Naive thymus-derived CD8-positive, alpha-beta T cell (primary cell): Measurements from ENCODE around the gene SLC25A51. TPM values are rescaled to one million over a fixed set of nuclear protein-coding genes. Genes with fewer than 3 reads are reported as not detected.

Experiments used
- ATAC-seq, 2 donors: fragments of 150-1000 bp; cut with Tn5 transposase in 1 of 2; sonication (Bioruptor Pico), chemical (Tn5 transposase) in 1 of 2; 1 replicate in 1 of 2; 2 replicates in 1 of 2; pipeline ENCODE4 v1.10.0; 2021; ENCODE audit warnings: mild to moderate bottlenecking in 2 of 2, moderate library complexity in 2 of 2
- POLR2A ChIA-PET: fragments of 350-600 bp; sonication (Branson Sonifier 250); formaldehyde crosslinking; loops from one replicate; lab custom pipeline; 2021; ENCODE audit warnings: antibody characterized with exemption; lab: Charles Lee
- DNase-seq, 10 donors: peaks; one replicate each; pipeline versions ENCODE4 v3.0.0 to v3.0.0-alpha.2; 2020 to 2022
- H3K27ac Mint-ChIP-seq, 10 donors: one replicate each; pipeline ENCODE4 v1.8.0; 2020 to 2022; ENCODE audit warnings: mild to moderate bottlenecking in 10 of 10, mixed read lengths in 10 of 10, moderate library complexity in 4 of 10, inconsistent platforms in 1 of 10
- H3K27me3 Mint-ChIP-seq, 5 donors: one replicate each; pipeline ENCODE4 v1.8.0; 2021 to 2022; ENCODE audit warnings: mixed read lengths in 5 of 5
- H3K36me3 Mint-ChIP-seq, 3 donors: one replicate each; pipeline ENCODE4 v1.8.0; 2020 to 2022; ENCODE audit warnings: mixed read lengths in 3 of 3, mild to moderate bottlenecking in 2 of 3, inconsistent platforms in 1 of 3
- H3K4me1 Mint-ChIP-seq, 4 donors: one replicate each; pipeline ENCODE4 v1.8.0; 2021 to 2022; ENCODE audit warnings: mixed read lengths in 4 of 4
- H3K4me3 Mint-ChIP-seq, 10 donors: one replicate each; pipeline ENCODE4 v1.8.0; 2020 to 2022; ENCODE audit warnings: mild to moderate bottlenecking in 10 of 10, mixed read lengths in 10 of 10, moderate library complexity in 6 of 10, inconsistent platforms in 1 of 10
- H3K9me3 Mint-ChIP-seq, 9 donors: one replicate each; pipeline ENCODE4 v1.8.0; 2020 to 2022; ENCODE audit warnings: mixed read lengths in 9 of 9, mild to moderate bottlenecking in 3 of 9, inconsistent platforms in 1 of 9, moderate library complexity in 1 of 9
- polyA plus RNA-seq, 3 donors: library from polyadenylated mRNA; unstranded; fragments of 300-500 nt; fragmentation: Illumina TruSeq; gene quantifications; one replicate each; pipeline ENCODE4 v1.2.3, GENCODE V29; 2021
- total RNA-seq, 8 experiments: library from RNA in 2 of 8; stranded (reverse) in 2 of 8; gene quantifications; one replicate each; pipeline ENCODE4 v1.2.3 and lab custom pipeline; 2021 to 2026

SLC25A51 gene
- total and polyA plus RNA-seq, 5 experiments from 2014 or later, result 8.9 to 35.1 (median 12.4) TPM

DNA sequence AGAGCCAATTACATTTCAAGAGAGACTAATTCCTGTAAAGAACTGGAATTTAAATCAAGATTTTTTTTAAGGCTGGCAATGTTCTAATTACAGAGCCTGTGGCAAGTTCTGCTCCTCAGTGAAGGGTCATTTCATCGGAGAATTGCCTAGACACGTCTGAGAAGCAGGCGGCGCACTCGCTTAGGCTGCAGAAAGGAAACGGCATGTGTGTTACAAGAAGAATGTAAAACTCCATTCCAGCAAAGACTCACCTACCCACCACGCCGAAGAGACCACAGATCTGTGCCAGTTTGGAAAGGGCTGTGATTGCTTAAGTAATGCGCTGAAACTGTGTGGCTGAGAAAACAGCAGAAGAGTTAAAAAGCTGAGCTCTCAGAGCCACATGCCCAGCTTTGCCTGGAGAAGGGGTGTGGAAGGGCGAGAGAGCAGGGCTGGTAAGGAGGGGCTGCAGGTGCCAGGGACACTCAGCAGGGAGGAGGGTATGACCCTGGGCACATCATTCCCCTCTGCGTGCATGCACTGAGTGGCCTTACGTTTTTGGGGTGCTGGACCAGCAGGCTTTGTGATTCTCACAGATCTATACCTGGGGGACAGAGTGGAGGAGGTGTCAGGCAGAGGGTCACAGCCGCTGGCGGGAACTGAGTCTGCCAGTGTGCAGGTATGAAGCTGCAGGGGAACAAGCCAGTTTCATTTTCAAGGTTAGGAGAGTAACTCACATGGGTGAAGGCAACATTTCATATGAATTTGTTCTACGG, 17.8 kb upstream of the SLC25A51 start:
- Mint-ChIP-seq H3K36me3 (no peaks in the 10 kb centered on the region), H3K27me3 (no peaks in the 10 kb centered on the region), H3K9me3 (no peaks in the 10 kb centered on the region), H3K4me1 (no peaks in the 10 kb centered on the region), H3K27ac (peak overlapping the region in 1 of 10 donors; percentile 23), H3K4me3 (no peak overlapping the region)
- DNase-seq (peak in 1 of 10 donors; percentile 38), ATAC-seq (no peak)
- POLR2A ChIA-PET, result no interaction called here

DNA sequence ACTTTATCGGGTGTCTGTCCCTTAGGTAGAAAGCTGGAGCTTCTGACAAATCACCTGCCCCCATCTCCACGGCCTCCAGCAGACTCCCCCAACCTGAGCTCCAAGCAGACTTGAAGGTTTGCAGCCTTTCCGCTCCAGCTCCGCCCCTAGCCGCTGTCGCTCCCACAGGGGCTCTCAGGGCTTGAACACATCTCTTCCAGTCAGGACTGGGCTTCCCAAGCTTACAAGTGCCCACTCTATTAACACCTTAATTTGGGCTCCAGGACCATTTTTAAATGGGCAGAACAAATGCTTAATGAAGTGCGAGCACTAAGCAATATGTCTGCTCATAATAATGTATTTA, 17.2 kb upstream of the SLC25A51 start:
- Mint-ChIP-seq H3K9me3 (no peaks in the 10 kb centered on the region), H3K27me3 (no peaks in the 10 kb centered on the region), H3K4me3 (no peak overlapping the region), H3K4me1 (no peaks in the 10 kb centered on the region), H3K27ac (no peak overlapping the region), H3K36me3 (no peaks in the 10 kb centered on the region)
- POLR2A ChIA-PET, result no interaction called here
- DNase-seq, result no peak
- ATAC-seq, result no peak

DNA sequence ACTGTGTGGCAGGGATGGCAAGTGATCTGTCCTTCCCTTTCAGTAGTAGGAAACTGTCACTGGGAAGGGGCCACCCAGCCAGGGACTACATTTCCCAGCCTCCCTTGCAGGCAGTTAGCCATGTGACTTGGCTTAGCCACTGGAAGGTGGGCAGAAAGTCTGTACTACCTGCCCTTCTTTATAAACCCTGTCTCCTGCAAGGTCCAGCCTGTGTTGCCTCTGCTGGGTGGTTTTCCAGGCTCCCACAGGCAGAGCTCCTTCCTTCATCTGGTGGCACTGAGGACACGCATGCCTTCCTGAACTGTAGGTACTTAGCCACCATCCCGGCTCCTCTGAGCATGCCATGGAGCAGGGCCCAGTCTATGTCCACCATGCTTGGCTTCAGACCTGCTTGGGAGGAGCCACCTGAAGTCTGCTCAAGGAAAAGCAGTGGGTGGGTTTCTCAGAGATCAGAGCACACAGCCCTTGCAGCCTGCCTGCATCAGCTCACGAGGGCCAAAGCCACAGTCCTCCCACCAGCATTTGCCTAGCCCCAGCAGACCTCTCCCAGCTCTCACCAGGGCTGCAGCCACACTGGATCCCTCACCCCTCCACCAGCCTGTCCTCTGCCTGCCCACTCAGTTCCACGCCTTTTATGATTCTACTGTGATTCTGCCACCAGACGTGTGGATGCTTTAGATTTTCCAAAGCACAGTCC, 16.7 kb upstream of the SLC25A51 start:
- peak overlapping the region in 2 of 10 donors; percentile 15 to 50 for H3K27ac Mint-ChIP-seq
- DNase-seq (peak in 1 of 10 donors; percentile 30), ATAC-seq (peak in 1 of 2 donors; percentile 38)
- no peaks in the 10 kb centered on the region for H3K27me3 Mint-ChIP-seq
- H3K4me3 Mint-ChIP-seq, result no peak overlapping the region
- H3K36me3 Mint-ChIP-seq, result no peaks in the 10 kb centered on the region
- POLR2A ChIA-PET, result no interaction called here
- no peaks in the 10 kb centered on the region for H3K9me3 Mint-ChIP-seq
- H3K4me1 Mint-ChIP-seq, result no peaks in the 10 kb centered on the region

DNA sequence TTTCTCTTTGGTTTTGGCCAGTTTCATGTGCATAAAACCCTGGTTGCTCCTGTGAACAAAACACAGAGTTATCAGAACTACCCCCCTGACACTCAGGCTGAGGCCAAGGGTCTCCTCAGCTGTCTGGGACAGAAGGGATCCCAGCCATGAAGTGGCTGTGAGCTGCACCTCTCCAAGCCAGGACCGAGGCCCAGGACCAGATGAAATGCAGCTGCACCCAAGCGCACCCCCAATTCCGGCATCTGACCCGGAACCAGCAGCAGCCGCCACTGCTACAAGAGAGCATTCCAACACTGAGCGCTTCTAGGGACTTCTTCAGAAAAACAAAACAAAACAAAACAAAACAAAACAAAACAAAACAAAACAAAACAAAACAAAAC, 16.0 kb upstream of the SLC25A51 start:
- ATAC-seq (no peak), DNase-seq (no peak)
- H3K27me3 Mint-ChIP-seq, result no peaks in the 10 kb centered on the region
- H3K4me3 Mint-ChIP-seq, result no peak overlapping the region
- no peaks in the 10 kb centered on the region for H3K9me3 Mint-ChIP-seq
- H3K27ac Mint-ChIP-seq, result peak overlapping the region in 1 of 10 donors; percentile 33
- POLR2A ChIA-PET, result no interaction called here
- no peaks in the 10 kb centered on the region for H3K4me1 Mint-ChIP-seq
- H3K36me3 Mint-ChIP-seq, result no peaks in the 10 kb centered on the region

DNA sequence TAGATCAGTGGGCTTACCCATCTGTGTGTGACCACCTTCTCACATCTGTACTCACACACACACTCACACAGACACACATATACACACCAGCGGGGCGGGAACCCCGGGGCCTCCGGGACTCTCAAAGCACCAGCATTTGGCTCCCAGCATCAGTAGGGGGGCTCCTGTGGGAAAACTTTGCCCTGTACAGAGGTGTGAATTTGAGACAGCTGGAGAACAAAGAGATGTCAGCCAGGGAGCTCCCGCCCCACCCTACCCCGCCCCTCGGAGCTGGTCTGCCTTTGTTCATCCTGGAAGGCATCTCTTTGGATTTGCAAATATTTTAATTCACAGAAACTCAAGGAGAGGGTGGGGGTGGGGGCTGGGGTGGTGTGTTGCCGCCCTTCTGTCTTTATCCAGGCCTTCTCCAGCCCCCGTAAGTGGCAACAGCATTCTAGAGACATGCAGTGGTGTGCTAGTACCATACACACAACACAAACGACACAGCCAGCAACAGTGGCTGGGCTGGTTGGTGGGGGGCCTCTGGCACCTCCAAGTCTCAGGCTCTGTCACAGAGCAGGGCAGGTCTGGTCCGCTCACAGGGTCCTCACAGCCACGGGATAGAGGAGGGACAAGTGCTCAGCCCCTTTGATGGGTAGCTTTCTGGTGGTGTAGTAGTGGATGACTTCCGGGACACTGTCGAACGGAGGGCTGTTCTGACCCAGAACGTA, 15.5 kb upstream of the SLC25A51 start:
- ATAC-seq (no peak), DNase-seq (no peak)
- Mint-ChIP-seq H3K4me1 (no peaks in the 10 kb centered on the region), H3K9me3 (no peaks in the 10 kb centered on the region), H3K27me3 (no peaks in the 10 kb centered on the region), H3K36me3 (no peaks in the 10 kb centered on the region), H3K4me3 (no peak overlapping the region), H3K27ac (no peak overlapping the region)
- POLR2A ChIA-PET, result no interaction called here

DNA sequence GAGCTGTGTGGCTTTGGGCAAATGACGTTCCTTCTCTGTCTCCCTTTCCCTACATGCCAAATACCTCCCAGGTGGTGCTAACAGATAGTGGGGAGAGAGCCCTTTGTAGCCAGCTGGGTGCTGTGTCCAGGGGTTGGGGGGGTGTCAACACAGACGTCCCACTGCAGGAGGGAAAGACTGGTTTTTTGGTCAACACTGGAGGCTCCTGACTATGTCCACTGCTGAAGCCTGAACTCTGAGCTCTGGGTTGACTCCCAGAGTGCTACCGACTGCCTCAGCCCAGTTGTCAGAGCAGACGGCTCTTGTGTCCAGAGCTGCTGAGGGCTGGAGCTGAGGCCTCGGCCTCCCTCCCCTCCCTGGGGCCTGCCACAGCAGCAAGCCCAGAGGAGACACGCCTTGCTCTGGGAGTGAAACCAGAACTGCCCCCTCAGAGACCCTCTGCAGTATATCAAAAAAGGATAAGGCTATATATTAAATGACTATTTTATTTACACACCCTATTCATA, 14.8 kb upstream of the SLC25A51 start:
- Mint-ChIP-seq H3K27me3 (no peaks in the 10 kb centered on the region), H3K9me3 (no peaks in the 10 kb centered on the region), H3K4me3 (no peak overlapping the region), H3K27ac (no peak overlapping the region), H3K36me3 (no peaks in the 10 kb centered on the region), H3K4me1 (no peaks in the 10 kb centered on the region)
- ATAC-seq (no peak), DNase-seq (no peak)
- POLR2A ChIA-PET, result interaction anchor here (0.8 kb wide), 1 partner anchor 14 kb away, joined by 3 read pairs; no protein-coding TSS in a partner anchor

DNA sequence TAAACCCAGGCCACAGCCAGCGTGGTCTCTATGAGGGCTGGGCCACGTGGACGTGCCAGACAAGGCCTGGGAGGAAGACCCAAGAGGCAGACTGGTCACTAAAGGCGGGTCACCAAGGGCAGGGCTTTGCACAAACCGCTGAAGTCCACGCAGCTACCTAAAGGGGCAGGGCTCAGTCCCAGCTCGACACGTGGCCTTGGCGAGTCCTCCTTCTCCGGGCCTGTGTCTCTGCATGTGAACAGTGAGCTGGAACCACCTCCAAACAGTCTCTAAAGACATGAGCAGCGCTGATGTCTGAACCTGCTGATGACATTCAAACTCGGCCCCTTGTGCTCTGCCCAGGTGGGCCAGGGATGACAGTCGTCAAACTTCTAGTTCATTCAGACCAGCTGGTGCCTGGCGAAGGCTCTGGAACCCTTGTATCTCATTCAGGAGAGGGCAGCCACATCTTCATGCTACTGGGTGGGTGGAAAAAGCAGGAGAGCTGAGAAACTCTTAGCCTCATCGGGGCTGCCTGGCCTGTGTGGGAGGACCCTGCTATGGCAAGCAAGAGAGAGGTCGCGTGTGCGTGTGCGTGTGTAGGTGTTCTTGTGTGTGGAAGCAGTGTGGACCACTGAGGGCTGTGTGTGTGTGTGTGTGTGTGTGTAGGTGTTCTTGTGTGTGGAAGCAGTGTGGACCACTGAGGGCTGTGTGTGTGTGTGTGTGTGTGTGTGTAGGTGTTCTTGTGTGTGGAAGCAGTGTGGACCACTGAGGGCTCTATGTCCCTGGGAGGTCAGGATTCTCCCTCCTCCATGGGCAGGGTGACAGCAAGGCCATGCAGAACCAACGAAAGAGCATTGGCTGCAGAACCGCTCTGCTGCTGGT, 14.1 kb upstream of the SLC25A51 start:
- ATAC-seq (no peak), DNase-seq (no peak)
- POLR2A ChIA-PET, result interaction anchor here (0.8 kb wide), 1 partner anchor 13 kb away, joined by 3 read pairs; no protein-coding TSS in a partner anchor
- Mint-ChIP-seq H3K9me3 (no peaks in the 10 kb centered on the region), H3K27ac (peak overlapping the region in 1 of 10 donors; percentile 51), H3K27me3 (peaks cover 0 to 2% (median 0%) of the 10 kb centered on the region in 5 donors), H3K4me3 (no peak overlapping the region), H3K4me1 (peaks cover 0 to 3% (median 0%) of the 10 kb centered on the region in 4 donors), H3K36me3 (no peaks in the 10 kb centered on the region)

DNA sequence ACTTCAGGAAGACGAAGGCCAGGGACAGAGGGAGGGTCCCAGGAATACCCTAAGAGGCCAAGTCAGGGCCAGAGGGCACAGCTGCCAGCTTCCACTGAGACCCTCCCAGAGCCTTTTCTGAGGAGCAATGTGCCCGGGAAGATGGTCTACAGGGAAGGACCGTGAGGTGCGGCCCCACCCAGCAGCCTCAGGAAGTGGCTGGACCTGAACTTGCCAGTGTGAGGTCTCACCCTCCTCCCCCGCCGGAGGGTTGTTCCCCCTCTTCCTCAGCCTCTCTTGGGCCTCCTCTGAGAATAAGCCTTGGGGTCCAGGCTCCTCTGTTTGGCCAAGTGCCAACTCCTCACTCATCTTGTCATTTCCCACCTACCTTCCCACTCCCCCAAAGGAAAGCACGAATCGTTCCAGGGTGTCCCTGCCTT, 13.4 kb upstream of the SLC25A51 start:
- H3K4me1 Mint-ChIP-seq, result peaks cover 0 to 3% (median 0%) of the 10 kb centered on the region in 4 donors
- H3K27ac Mint-ChIP-seq, result peak overlapping the region in 1 of 10 donors; percentile 51
- POLR2A ChIA-PET, result interaction anchor here (0.7 kb wide), 1 partner anchor 13 kb away, joined by 3 read pairs; no protein-coding TSS in a partner anchor
- H3K36me3 Mint-ChIP-seq, result no peaks in the 10 kb centered on the region
- no peak overlapping the region for H3K4me3 Mint-ChIP-seq
- ATAC-seq, result no peak
- DNase-seq, result no peak
- no peaks in the 10 kb centered on the region for H3K9me3 Mint-ChIP-seq
- H3K27me3 Mint-ChIP-seq, result peaks cover 0 to 2% (median 0%) of the 10 kb centered on the region in 5 donors

DNA sequence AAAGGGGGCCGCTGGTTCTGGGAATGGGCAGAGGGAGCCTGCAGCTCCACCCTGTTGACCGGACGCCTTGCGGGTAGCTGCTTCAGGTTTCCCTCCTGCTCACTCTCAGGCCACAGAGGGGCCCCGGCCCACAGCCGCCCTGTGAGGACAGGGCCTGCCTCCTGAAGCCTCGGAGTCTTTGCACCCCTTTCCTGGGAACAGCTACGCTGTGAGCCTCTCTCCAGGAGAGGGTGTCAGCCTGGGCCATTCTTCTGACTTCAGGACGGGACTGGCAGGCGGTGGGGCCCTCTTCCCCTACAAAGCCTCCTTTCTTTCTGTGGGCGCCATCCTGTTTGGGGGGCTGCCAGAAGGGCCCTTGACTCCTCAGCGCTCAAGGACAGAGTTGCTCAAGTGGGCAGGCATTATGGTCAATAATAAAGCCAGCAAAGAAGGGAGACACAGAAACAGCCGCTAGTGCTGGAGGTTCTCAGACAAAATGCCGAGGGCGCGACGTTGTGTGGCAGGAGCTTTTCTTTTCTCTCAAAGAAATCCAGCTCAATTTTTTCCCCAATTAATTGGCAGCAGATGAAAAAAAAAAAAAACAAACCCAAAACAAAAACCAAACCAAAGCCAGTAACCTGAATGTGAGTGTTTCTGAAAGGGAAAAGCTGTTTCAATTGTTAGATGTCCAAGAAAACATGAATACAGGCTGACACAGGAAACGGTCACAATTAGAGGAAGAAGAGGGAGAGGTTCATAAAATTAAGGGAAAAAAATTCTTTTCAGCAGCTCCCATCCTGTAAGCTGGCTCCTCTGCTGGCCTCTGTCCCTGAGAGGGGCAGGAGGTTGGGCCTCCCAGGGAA, 12.8 kb upstream of the SLC25A51 start:
- Mint-ChIP-seq H3K4me3 (no peak overlapping the region), H3K36me3 (no peaks in the 10 kb centered on the region), H3K4me1 (peaks cover 0 to 3% (median 0%) of the 10 kb centered on the region in 4 donors), H3K27me3 (peaks cover 0 to 2% (median 0%) of the 10 kb centered on the region in 5 donors), H3K9me3 (no peaks in the 10 kb centered on the region), H3K27ac (no peak overlapping the region)
- POLR2A ChIA-PET, result interaction anchor here (0.7 kb wide), 1 partner anchor 12 kb away, joined by 3 read pairs; no protein-coding TSS in a partner anchor
- ATAC-seq (no peak), DNase-seq (no peak)

DNA sequence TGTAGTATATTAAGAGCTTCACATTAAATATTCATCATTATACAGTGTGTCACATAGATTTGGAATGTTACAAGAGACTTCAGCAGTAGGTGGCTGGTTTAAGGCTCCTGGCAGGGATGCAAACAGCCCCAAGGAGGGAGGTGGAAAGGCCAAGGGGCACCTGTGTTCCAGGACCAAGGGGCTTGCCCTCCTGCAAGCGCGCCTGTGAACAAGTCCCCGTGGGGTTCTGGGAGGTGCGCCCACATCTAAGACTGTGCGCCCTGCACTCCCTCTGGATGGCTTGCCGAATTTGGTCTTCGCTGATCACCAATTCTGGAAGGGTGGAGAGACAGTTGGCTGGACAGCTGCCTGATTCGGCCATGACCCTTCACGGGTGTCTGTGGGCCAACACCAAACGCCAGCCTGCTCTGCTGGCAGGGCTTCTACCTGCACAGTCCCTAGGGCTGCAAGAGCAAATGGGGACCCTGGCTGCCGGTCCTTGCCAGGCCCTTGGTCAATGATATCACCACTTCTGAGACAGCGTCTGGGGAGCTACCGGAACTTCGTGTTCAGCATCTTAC, 12.1 kb upstream of the SLC25A51 start:
- H3K27me3 Mint-ChIP-seq, result peaks cover 0 to 2% (median 0%) of the 10 kb centered on the region in 5 donors
- H3K4me1 Mint-ChIP-seq, result peaks cover 0 to 3% (median 0%) of the 10 kb centered on the region in 4 donors
- DNase-seq (no peak), ATAC-seq (no peak)
- POLR2A ChIA-PET, result no interaction called here
- H3K36me3 Mint-ChIP-seq, result no peaks in the 10 kb centered on the region
- H3K27ac Mint-ChIP-seq, result no peak overlapping the region
- no peak overlapping the region for H3K4me3 Mint-ChIP-seq
- no peaks in the 10 kb centered on the region for H3K9me3 Mint-ChIP-seq

DNA sequence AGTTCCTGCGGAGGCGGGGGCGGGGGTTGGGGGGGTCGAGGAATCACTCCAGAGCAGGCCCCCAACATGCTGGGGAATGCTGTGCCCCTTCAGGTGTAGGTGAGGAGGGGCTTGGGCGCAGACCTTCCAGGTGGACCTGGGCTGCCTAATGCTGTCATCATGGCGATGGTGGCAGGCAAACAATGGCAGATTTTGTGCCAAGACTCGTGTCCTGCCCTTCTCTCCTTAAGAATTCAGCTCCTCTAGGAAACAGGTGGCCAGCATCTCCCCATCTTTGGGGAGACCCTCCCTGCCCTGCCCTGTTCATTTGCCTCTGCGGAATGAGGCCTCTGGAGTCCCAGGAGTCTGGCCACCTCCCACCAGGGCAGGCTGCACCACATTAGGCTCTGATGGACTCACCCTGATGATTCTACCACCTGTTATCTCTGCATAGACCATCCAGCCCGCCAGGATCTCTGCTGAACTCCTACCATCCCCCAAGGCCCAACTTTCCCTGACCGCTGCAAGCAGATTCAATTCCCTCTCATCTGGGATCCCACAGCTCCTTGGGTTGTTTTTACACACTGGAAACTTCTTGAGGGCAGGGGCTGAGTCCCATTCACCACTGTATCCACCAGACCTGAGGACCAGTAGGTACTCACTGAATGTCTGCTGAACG, 10.9 kb upstream of the SLC25A51 start:
- H3K9me3 Mint-ChIP-seq, result no peaks in the 10 kb centered on the region
- DNase-seq, result no peak

More for the DNA sequence above, 10.9 kb upstream of the SLC25A51 start:
- peaks cover 0 to 3% (median 0%) of the 10 kb centered on the region in 4 donors for H3K4me1 Mint-ChIP-seq
- peaks cover 0 to 2% (median 0%) of the 10 kb centered on the region in 5 donors for H3K27me3 Mint-ChIP-seq
- POLR2A ChIA-PET, result no interaction called here
- peak overlapping the region in 1 of 10 donors; percentile 79 for H3K27ac Mint-ChIP-seq
- ATAC-seq, result no peak
- no peaks in the 10 kb centered on the region for H3K36me3 Mint-ChIP-seq
- no peak overlapping the region for H3K4me3 Mint-ChIP-seq
